CD14-positive monocyte (primary cell): ENCODE results near the gene SLC22A6. TPM values are rescaled to one million over a fixed set of nuclear protein-coding genes. Genes with fewer than 3 reads are reported as not detected.

Experiments
- DNase-seq, 3 donors: peaks; one replicate each; pipeline ENCODE4 v3.0.0-alpha.2; 2011 to 2022
- H2AFZ ChIP-seq: 2 replicates; pipeline ENCODE4 v1.6.0; 2012; ENCODE audit warnings: mild to moderate bottlenecking, low read depth, low read length, inconsistent platforms; ENCODE audit not compliant: insufficient read depth, poor library complexity, severe bottlenecking
- H3K27ac ChIP-seq, 2 donors: 1 replicate in 1 of 2; 2 replicates in 1 of 2; pipeline ENCODE4 v1.5.1; 2012 to 2013; ENCODE audit warnings: low read length in 2 of 2, control low read depth in 1 of 2, inconsistent platforms in 1 of 2, low read depth in 1 of 2, mild to moderate bottlenecking in 1 of 2
- H3K27me3 ChIP-seq, 2 donors: one replicate each; pipeline versions ENCODE4 v1.6.0 to v1.6.1; 2011 to 2013; ENCODE audit warnings: low read length in 2 of 2; ENCODE audit not compliant: control insufficient read depth in 2 of 2, insufficient read depth in 2 of 2
- H3K36me3 ChIP-seq, 2 donors: replicated peaks in 1 of 2; 1 replicate in 1 of 2; 2 replicates in 1 of 2; pipeline versions ENCODE4 v1.5.1 to v1.6.1; 2012 to 2013; ENCODE audit warnings: low read length in 2 of 2, control low read depth in 1 of 2, inconsistent platforms in 1 of 2, mild to moderate bottlenecking in 1 of 2; ENCODE audit not compliant: insufficient read depth in 2 of 2, control insufficient read depth in 1 of 2
- H3K4me1 ChIP-seq, 2 donors: 1 replicate in 1 of 2; 2 replicates in 1 of 2; pipeline versions ENCODE4 v1.5.1 to v1.6.1; 2012 to 2013; ENCODE audit warnings: low read length in 2 of 2, control low read depth in 1 of 2, inconsistent platforms in 1 of 2, mild to moderate bottlenecking in 1 of 2, moderate library complexity in 1 of 2; ENCODE audit not compliant: insufficient read depth in 2 of 2, control insufficient read depth in 1 of 2
- H3K4me2 ChIP-seq: replicated peaks from 2 replicates; pipeline ENCODE3; 2012; ENCODE audit warnings: low read length, moderate library complexity, mild to moderate bottlenecking; ENCODE audit not compliant: poor library complexity, severe bottlenecking; ENCODE audit errors: extremely low read depth
- H3K4me3 ChIP-seq, 3 experiments: fragments of 200-600 bp in 1 of 3; sonication (generic) in 1 of 3; replicated peaks in 1 of 3; 1 replicate in 2 of 3; 2 replicates in 1 of 3; pipeline ENCODE4 v1.5.1; 2011 to 2013; ENCODE audit warnings: low read length in 3 of 3, mild to moderate bottlenecking in 3 of 3, control low read depth in 2 of 3, low read depth in 2 of 3, inconsistent platforms in 1 of 3, moderate library complexity in 1 of 3
- H3K79me2 ChIP-seq: 2 replicates; pipeline ENCODE4 v1.6.0; 2012; ENCODE audit warnings: mild to moderate bottlenecking, control low read depth, inconsistent platforms, low read length, moderate library complexity; ENCODE audit not compliant: insufficient read depth
- H3K9ac ChIP-seq: 2 replicates; pipeline ENCODE4 v1.6.0; 2017; ENCODE audit warnings: low read length, mild to moderate bottlenecking; ENCODE audit not compliant: insufficient read depth, poor library complexity, severe bottlenecking
- H3K9me3 ChIP-seq, 2 donors: replicated peaks in 1 of 2; 1 replicate in 1 of 2; 2 replicates in 1 of 2; pipeline versions ENCODE4 v1.5.1 to v1.6.1; 2012 to 2013; ENCODE audit warnings: low read length in 2 of 2, control low read depth in 1 of 2; ENCODE audit not compliant: control insufficient read depth in 1 of 2, insufficient read depth in 1 of 2
- H4K20me1 ChIP-seq: 2 replicates; pipeline ENCODE4 v1.6.0; 2012; ENCODE audit warnings: mild to moderate bottlenecking, low read length, control low read depth, moderate library complexity; ENCODE audit not compliant: insufficient read depth
- H3K27ac Mint-ChIP-seq, 7 donors: one replicate each; pipeline ENCODE4 v1.8.0; 2020; ENCODE audit warnings: mild to moderate bottlenecking in 7 of 7, mixed read lengths in 7 of 7, moderate library complexity in 6 of 7, inconsistent platforms in 2 of 7
- H3K27me3 Mint-ChIP-seq, 3 donors: one replicate each; pipeline ENCODE4 v1.8.0; 2021 to 2022; ENCODE audit warnings: low read depth in 3 of 3, mild to moderate bottlenecking in 3 of 3, mixed read lengths in 3 of 3, moderate library complexity in 3 of 3, inconsistent platforms in 1 of 3
- H3K36me3 Mint-ChIP-seq, 2 donors: one replicate each; pipeline ENCODE4 v1.8.0; 2020; ENCODE audit warnings: mixed read lengths in 2 of 2, inconsistent platforms in 1 of 2, mild to moderate bottlenecking in 1 of 2
- H3K4me1 Mint-ChIP-seq: one replicate; pipeline ENCODE4 v1.8.0; 2020; ENCODE audit warnings: mild to moderate bottlenecking, mixed read lengths
- H3K4me3 Mint-ChIP-seq, 2 donors: one replicate each; pipeline ENCODE4 v1.8.0; 2020; ENCODE audit warnings: mild to moderate bottlenecking in 2 of 2, mixed read lengths in 2 of 2, moderate library complexity in 1 of 2
- H3K9me3 Mint-ChIP-seq, 7 donors: one replicate each; pipeline ENCODE4 v1.8.0; 2020 to 2022; ENCODE audit warnings: mixed read lengths in 7 of 7, mild to moderate bottlenecking in 6 of 7, moderate library complexity in 6 of 7, inconsistent platforms in 2 of 7
- WGBS: methylation state at CpG from one replicate; pipeline ENCODE4 v1.1.5; 2013; ENCODE audit warnings: missing lambda C conversion rate; ENCODE audit not compliant: insufficient coverage; 5-methylcytosine and 5-hydroxymethylcytosine counted together
- intact Hi-C, 2 donors: fragments of 100-400 bp; cut with micrococcal nuclease; formaldehyde crosslinking; loops; one replicate each; pipeline versions ENCODE4 v1.15.0 to v1.15.1; 2023
- polyA plus RNA-seq, 3 donors: library from polyadenylated mRNA; depleted of rRNA in 1 of 3; unstranded in 2 of 3; stranded (reverse) in 1 of 3; fragments of 300-500 nt in 2 of 3; fragments of >200 nt in 1 of 3; fragmentation: Illumina TruSeq in 2 of 3; gene quantifications; 1 replicate in 2 of 3; 2 replicates in 1 of 3; pipeline ENCODE4 v1.2.3, GENCODE V29; 2012 to 2021
- TF ChIP-seq, protein P1 (sequence below): fragments of 200-600 bp; IDR thresholded peaks from one replicate; pipeline ENCODE4 v1.8.0; 2022; ENCODE audit warnings: antibody characterized with exemption, mild to moderate bottlenecking

SLC22A6 gene
- polyA plus RNA-seq, 3 donors, result not detected

DNA sequence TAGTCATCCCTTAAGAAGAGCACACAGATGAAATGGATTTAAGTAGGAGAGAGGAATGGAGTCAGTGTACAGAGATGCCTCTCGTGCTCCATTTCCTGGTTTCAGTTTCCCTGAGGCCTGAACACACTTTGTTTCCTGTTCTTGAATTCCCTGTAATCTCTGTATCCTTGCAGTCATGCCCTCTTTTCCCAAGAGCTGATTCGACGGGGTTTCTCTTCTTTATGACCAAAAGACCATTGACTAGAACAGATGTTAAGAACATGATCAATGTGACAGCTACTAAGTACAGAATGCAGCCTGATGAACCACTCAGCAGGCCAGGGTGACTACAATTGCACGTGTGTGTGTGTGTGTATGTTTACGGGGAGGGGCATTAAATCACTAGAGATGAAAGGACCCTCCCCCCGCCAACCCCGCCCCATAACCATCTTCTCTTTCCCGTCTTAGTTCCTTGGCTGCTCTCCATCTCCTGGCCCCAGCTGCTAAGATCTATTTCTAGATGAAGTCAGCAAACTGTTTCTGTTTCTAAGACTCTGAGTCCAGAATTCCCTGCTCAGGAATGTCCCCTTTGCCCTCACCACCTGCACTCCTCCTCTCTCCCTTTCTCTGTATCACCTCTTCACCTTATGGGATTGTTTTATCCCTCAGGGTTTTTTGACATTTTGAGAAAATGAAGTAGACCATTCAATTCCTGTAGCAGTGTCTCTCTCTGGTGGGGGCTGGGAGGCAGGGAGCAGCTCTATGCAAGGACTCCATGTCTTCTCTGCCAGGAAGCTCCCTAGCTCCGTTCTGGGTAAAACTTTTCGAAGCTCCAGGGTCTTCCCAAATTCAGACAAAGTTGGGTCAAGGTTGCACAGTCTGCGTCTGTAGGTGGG is 26.0 kb downstream of the SLC22A6 start:
- Histone ChIP-seq H3K79me2 (no peaks in the 10 kb centered on the region), H3K36me3 (no peaks in the 10 kb centered on the region), H3K4me2 (no peak overlapping the region), H3K27ac (no peak overlapping the region), H4K20me1 (no peaks in the 10 kb centered on the region), H3K9me3 (no peaks in the 10 kb centered on the region), H2AFZ (peak overlapping the region; percentile 53), H3K27me3 (no peaks in the 10 kb centered on the region), H3K4me3 (no peak overlapping the region), H3K4me1 (no peaks in the 10 kb centered on the region), H3K9ac (no peak overlapping the region)
- TF ChIP-seq, protein P1, sequence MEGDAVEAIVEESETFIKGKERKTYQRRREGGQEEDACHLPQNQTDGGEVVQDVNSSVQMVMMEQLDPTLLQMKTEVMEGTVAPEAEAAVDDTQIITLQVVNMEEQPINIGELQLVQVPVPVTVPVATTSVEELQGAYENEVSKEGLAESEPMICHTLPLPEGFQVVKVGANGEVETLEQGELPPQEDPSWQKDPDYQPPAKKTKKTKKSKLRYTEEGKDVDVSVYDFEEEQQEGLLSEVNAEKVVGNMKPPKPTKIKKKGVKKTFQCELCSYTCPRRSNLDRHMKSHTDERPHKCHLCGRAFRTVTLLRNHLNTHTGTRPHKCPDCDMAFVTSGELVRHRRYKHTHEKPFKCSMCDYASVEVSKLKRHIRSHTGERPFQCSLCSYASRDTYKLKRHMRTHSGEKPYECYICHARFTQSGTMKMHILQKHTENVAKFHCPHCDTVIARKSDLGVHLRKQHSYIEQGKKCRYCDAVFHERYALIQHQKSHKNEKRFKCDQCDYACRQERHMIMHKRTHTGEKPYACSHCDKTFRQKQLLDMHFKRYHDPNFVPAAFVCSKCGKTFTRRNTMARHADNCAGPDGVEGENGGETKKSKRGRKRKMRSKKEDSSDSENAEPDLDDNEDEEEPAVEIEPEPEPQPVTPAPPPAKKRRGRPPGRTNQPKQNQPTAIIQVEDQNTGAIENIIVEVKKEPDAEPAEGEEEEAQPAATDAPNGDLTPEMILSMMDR, result no peak
- peaks cover 8% of the 10 kb centered on the region for H3K4me1 Mint-ChIP-seq
- H3K36me3 Mint-ChIP-seq, result no peaks in the 10 kb centered on the region
- H3K4me3 Mint-ChIP-seq, result peak overlapping the region in 1 of 2 donors; percentile 24
- H3K27ac Mint-ChIP-seq, result no peak overlapping the region
- intact Hi-C loops, result no loop called here
- DNase-seq, result no peak
- peaks cover 7 to 13% (median 9%) of the 10 kb centered on the region in 3 donors for H3K27me3 Mint-ChIP-seq
- WGBS, result 63% methylated on average over 5 of the region's 11 CpGs
- no peaks in the 10 kb centered on the region for H3K9me3 Mint-ChIP-seq

DNA sequence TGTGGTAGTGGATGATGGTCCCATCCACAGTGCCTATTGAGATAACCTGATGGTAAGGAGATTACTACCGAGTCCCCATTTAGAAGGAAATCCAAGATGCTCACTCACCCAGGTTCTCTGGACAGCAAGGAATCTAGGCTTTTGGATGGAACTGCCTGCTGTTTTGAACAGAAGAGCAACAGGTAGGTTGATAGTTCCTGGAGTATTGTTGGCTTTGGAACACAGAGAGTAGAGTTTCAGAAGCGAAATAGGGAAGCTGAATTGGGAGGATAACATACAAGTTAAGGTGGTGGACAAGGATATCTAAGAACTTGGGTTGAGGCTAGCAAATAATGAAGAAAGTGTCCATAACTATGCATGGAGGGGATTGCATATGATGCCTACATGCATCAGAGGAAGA is 27.6 kb downstream of the SLC22A6 start:
- Mint-ChIP-seq H3K27me3 (peaks cover 5 to 16% (median 13%) of the 10 kb centered on the region in 3 donors), H3K9me3 (no peaks in the 10 kb centered on the region), H3K4me1 (peaks cover 8% of the 10 kb centered on the region)

More for the DNA sequence above, 27.6 kb downstream of the SLC22A6 start:
- 89% methylated on average over 2 of the region's 2 CpGs for WGBS
- Histone ChIP-seq H3K4me2 (no peak overlapping the region), H3K79me2 (no peaks in the 10 kb centered on the region), H3K27me3 (no peaks in the 10 kb centered on the region), H3K27ac (no peak overlapping the region), H3K4me3 (no peak overlapping the region), H3K36me3 (no peaks in the 10 kb centered on the region), H3K4me1 (no peaks in the 10 kb centered on the region), H3K9me3 (no peaks in the 10 kb centered on the region), H2AFZ (no peak overlapping the region), H3K9ac (no peak overlapping the region), H4K20me1 (no peaks in the 10 kb centered on the region)
- DNase-seq, result no peak
- Mint-ChIP-seq H3K27ac (peak overlapping the region in 1 of 7 donors; percentile 28), H3K36me3 (no peaks in the 10 kb centered on the region), H3K4me3 (no peak overlapping the region)
- TF ChIP-seq, protein P1, result no peak
- intact Hi-C loops, result no loop called here
